ENCODE results near the gene C2.
"Not testable (repeated sequence)": the region's sequence is repeated elsewhere in the genome, so short reads cannot be mapped to it uniquely, and the experiment has no call there.

The C2 gene

GRCh38 chr6:31927863-31928671, 550 bp downstream of the C2 start:
- no peak for DNase-seq

- no peak for DNase-seq
These were observed 1.1 kb downstream of the C2 start for GRCh38 chr6:31928672-31928939.

DNA sequence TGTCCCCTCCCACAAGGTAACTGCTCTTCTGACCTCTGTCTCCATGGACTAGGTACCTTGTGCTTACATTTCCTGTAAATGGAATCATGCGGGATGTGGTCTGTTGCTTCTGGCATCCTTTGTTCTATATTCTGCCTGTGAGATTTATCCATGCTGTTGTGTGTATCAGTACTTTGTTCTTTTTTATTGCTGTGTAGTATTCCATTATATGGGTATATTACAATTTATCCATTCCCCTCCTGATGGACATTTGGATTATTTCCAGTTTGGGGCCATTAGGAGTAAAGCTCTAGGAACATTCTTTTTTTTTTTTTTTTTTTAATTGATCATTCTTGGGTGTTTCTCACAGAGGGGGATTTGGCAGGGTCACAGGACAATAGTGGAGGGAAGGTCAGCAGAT, 3.4 kb downstream of the C2 start:
- DNase-seq, result no peak

DNA sequence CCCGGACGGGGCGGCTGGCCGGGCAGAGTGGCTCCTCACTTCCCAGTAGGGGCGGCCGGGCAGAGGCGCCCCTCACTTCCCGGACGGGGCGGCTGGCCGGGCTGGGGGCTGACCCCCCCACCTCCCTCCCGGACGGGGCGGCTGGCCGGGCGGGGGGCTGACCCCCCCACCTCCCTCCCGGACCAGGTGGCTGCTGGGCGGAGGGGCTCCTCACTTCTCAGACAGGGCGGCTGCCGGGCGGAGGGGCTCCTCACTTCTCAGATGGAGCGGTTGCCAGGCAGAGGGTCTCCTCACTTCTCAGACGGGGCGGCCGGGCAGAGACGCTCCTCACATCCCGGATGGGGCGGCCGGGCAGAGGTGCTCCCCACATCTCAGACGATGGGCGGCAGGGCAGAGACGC, 4.6 kb downstream of the C2 start:
- not testable (repeated sequence) for DNase-seq

DNA sequence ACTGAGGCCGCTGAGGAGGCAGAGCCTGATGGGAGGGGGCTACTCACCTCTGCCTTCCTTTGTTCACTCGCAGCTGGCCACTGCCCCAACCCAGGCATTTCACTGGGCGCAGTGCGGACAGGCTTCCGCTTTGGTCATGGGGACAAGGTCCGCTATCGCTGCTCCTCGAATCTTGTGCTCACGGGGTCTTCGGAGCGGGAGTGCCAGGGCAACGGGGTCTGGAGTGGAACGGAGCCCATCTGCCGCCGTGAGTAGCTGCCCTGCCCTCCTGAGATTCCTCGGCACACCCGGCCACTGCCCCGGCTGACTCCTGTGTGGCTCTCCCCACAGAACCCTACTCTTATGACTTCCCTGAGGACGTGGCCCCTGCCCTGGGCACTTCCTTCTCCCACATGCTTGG, 6.0 kb downstream of the C2 start:
- no peak for DNase-seq

- no peak for DNase-seq
These were observed 7.5 kb downstream of the C2 start for GRCh38 chr6:31935021-31935420.

- no peak for DNase-seq
These were observed 8.3 kb downstream of the C2 start for GRCh38 chr6:31935823-31936222.

- no peak for DNase-seq
These were observed 12.7 kb downstream of the C2 start for GRCh38 chr6:31940256-31940664.

GRCh38 chr6:31943742-31944141, 16.2 kb downstream of the C2 start:
- DNase-seq, result no peak

GRCh38 chr6:31945154-31945506, 17.6 kb downstream of the C2 start:
- no peak for DNase-seq

DNA sequence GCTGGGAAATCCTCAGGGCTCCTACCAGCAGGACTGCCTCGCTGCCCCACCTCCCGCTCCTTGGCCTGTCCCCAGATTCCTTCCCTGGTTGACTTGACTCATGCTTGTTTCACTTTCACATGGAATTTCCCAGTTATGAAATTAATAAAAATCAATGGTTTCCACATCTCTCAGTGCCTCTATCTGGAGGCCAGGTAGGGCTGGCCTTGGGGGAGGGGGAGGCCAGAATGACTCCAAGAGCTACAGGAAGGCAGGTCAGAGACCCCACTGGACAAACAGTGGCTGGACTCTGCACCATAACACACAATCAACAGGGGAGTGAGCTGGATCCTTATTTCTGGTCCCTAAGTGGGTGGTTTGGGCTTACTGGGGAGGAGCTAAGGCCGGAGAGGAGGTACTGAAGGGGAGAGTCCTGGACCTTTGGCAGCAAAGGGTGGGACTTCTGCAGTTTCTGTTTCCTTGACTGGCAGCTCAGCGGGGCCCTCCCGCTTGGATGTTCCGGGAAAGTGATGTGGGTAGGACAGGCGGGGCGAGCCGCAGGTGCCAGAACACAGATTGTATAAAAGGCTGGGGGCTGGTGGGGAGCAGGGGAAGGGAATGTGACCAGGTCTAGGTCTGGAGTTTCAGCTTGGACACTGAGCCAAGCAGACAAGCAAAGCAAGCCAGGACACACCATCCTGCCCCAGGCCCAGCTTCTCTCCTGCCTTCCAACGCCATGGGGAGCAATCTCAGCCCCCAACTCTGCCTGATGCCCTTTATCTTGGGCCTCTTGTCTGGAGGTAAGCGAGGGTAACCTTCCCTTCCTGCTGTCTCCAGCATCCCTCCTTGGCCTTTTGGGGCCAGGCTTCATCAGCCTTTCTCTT, 18.2 kb downstream of the C2 start, which contains the start of gene CFB:
Gene CFB (plus strand): TSS at position 589 of the 863 bp plus-strand sequence. CDS start 127 bp downstream, at position 716.
- DNase-seq, result no peak

DNA sequence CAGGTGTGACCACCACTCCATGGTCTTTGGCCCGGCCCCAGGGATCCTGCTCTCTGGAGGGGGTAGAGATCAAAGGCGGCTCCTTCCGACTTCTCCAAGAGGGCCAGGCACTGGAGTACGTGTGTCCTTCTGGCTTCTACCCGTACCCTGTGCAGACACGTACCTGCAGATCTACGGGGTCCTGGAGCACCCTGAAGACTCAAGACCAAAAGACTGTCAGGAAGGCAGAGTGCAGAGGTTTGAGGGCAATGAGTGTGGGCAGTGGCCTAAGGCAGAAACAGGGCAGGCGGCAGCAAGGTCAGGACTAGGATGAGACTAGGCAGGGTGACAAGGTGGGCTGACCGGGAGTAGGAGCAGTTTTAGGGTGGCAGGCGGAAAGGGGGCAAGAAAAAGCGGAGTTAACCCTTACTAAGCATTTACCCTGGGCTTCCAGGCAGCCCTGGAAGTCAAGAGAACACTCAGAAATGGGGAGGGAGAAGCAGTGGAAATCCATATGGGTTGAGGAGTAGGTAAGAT, 18.9 kb downstream of the C2 start:
- no peak for DNase-seq

DNA sequence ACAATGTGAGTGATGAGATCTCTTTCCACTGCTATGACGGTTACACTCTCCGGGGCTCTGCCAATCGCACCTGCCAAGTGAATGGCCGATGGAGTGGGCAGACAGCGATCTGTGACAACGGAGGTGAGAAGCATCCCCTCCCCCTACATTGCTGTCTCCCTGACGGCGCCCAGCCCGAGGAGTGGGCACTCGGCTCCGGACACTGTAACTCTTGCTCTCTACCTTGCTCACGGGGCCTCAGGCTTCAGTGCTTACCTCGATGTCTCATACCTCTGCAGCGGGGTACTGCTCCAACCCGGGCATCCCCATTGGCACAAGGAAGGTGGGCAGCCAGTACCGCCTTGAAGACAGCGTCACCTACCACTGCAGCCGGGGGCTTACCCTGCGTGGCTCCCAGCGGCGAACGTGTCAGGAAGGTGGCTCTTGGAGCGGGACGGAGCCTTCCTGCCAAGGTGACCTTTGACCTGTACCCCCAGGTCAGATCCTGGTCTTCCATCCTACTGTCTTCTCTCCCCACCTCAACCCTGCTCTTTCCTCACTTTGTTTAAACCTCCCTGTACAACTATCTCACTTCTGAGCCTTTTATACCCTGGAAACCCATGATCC, 19.7 kb downstream of the C2 start:
- DNase-seq, result no peak

- no peak for DNase-seq
These were observed 20.3 kb downstream of the C2 start for GRCh38 chr6:31947864-31948263.

DNA sequence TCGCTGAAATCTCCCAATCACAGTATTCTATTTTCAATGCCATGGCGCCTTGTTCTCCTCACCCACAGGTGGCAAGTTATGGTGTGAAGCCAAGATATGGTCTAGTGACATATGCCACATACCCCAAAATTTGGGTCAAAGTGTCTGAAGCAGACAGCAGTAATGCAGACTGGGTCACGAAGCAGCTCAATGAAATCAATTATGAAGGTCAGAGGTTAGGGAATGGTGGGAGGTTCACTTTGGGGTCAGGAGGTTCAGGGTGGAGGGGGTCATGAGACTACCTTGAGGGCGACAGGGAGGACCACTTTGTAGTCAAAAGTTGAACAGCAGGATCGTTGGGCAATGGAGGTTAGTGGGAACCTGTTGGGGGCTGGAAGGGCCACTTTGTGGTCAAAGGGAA, 20.8 kb downstream of the C2 start:
- no peak for DNase-seq

DNA sequence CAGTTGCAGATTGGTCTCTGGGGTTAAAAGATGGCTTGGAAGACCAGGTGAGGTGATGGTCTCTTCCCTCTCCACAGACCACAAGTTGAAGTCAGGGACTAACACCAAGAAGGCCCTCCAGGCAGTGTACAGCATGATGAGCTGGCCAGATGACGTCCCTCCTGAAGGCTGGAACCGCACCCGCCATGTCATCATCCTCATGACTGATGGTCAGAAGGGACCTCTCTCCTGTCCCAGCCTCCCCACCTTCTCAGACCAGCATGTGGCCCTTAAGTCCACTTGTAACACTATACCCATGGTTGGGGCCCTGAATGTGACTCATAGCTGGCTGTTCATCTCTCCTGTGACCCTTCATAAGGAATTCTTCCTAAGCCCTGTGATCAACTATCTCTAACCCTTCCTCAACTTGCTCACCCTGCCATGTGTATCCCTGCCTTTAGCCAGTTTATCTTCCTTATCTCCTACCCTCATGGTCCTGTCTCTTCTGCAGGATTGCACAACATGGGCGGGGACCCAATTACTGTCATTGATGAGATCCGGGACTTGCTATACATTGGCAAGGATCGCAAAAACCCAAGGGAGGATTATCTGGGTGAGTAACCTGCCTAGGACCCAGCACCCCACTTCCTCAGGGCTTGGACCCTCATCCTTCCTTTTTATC, 21.4 kb downstream of the C2 start:
- no peak for DNase-seq

DNA sequence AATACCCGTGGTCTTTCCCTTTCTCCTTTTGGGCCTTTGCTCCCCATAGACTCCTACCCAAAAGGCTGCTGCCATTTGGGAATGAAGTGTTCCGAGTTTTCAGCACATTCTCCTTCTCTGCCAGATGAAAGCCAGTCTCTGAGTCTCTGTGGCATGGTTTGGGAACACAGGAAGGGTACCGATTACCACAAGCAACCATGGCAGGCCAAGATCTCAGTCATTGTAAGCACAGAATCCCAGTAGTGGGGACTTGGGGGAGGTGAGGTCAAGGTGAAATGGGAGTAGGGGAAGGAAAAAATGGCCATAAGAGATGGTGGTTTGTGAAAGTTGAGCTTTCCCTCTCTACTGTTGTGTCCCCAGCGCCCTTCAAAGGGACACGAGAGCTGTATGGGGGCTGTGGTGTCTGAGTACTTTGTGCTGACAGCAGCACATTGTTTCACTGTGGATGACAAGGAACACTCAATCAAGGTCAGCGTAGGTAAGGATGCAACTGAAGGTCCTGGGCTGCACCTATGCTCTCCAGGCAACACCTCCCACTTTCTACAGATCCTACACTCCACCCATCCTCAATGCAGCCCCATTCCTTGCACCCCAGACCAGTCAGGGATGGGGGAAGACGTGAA, 22.5 kb downstream of the C2 start:
- no peak for DNase-seq

DNA sequence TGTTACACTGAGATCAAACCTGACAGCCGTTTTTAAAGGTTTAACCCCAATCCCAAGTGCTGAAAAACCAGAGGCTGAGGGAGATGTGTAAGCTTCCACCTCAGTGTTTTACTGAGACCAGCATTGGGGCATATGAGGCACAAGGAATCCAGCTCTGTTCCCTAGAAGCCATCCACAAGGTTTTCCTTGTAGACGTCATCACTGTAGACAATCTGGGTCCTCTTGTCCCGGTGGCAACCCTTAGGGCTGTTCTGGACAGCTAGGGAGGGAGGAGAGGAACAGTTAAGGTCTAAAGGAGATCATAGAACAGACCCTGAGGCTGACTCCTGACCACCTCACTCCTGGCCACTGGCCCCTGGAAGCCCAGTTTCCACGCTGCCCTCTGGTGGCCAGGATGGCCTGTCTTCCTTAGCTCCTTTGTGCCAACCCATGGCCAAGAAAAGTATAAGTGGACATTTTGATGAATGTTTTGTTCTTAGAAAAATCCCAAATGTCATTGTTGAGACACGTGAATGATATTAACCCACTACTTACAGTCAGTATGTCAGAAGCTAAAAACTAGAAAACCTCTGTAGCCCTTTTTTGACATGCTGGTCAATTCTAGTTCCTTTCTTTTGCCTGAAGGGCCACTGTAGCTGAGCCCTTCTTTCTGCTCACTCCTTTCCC, 24.8 kb downstream of the C2 start:
- DNase-seq, result peak; percentile 35

- no peak for DNase-seq
These were observed 25.4 kb downstream of the C2 start for GRCh38 chr6:31952890-31953289.

DNA sequence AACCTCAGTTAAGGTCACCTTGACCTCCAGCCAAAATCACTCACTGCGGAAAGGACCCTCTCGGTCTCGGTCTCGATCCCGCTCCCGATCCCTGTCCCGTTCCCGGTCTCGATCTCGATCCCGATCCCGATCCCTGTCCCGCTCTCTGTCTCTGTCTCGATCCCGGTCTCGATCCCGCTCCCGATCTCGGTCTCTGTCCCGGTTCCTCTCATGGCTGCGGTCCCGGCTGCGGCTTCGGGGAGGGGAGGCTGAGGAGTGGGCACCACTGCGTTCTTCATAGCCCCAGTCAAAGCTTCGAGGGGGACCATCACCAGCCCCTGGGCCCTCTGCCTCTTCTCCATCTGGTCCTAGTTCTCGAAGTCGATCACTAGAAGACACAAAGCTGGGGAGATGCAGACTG, 27.0 kb downstream of the C2 start:
- DNase-seq, result no peak

- no peak for DNase-seq
These were observed 29.3 kb downstream of the C2 start for GRCh38 chr6:31956796-31957195.

GRCh38 chr6:31958412-31958740, 30.9 kb downstream of the C2 start:
- no peak for DNase-seq
